ENCODE measurements around the gene ADCYAP1R1. TPM values are rescaled to one million over a fixed set of nuclear protein-coding genes. Genes with fewer than 3 reads are reported as not detected.

The ADCYAP1R1 gene
- total RNA-seq, 1 donor from 2014 or later, result not detected

GRCh38 chr7:31074120-31074383 is 21.9 kb downstream of the ADCYAP1R1 start:
- Histone ChIP-seq H3K4me3 (ENCODE audit: low read depth, low read length) (no peak overlapping the region), H3K36me3 (ENCODE audit: control insufficient read depth, insufficient read depth, low read length) (no peaks in the 10 kb centered on the region), H3K27me3 (ENCODE audit: control insufficient read depth, insufficient read depth, low read length) (no peaks in the 10 kb centered on the region)
- TF ChIP-seq, protein P1, sequence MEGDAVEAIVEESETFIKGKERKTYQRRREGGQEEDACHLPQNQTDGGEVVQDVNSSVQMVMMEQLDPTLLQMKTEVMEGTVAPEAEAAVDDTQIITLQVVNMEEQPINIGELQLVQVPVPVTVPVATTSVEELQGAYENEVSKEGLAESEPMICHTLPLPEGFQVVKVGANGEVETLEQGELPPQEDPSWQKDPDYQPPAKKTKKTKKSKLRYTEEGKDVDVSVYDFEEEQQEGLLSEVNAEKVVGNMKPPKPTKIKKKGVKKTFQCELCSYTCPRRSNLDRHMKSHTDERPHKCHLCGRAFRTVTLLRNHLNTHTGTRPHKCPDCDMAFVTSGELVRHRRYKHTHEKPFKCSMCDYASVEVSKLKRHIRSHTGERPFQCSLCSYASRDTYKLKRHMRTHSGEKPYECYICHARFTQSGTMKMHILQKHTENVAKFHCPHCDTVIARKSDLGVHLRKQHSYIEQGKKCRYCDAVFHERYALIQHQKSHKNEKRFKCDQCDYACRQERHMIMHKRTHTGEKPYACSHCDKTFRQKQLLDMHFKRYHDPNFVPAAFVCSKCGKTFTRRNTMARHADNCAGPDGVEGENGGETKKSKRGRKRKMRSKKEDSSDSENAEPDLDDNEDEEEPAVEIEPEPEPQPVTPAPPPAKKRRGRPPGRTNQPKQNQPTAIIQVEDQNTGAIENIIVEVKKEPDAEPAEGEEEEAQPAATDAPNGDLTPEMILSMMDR (IDR thresholded peaks at IDR 0.05; ENCODE audit: insufficient read depth, low read length, severe bottlenecking), result no peak
- DNase-seq (ENCODE audit: low read depth) (no peak), FAIRE-seq (no peak)

DNA sequence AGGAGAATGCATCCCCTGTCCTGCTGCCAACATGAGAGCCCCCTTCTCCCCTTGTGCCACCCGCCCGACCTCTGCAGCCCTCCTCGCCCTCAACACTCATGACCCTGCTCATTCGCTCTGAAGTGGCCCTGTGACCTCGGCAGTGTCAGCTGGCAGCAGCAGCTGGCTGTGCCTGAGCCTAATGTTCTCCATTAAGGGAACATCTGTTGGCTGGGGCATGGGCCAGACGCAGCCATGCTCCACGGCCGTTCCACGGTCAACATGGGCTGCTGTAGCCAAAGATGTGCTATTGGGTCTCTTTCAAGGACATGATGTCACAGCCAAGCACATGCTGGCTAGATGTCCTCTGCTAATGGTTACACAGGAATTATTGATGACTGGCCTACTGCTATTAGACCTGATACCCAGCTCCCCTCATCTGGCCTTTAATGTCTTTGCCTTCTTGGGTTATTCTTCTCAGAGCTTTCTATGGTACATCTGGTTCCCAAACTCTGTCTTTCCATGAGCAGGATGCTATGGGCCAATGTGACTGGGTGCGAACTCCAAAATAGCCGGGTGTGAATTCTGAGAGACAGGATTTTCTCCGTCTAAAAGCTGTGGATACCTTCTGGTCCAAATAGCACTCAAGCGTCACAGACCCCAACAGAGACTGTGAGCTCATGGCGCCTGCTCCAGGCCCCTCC is 22.4 kb downstream of the ADCYAP1R1 start:
- no peak overlapping the region for H3K4me3 ChIP-seq (ENCODE audit: low read depth, low read length)
- DNase-seq (ENCODE audit: low read depth) (no peak), FAIRE-seq (no peak)
- H3K36me3 ChIP-seq (ENCODE audit: control insufficient read depth, insufficient read depth, low read length), result no peaks in the 10 kb centered on the region
- no peaks in the 10 kb centered on the region for H3K27me3 ChIP-seq (ENCODE audit: control insufficient read depth, insufficient read depth, low read length)
- TF ChIP-seq, protein P1 (IDR thresholded peaks at IDR 0.05; ENCODE audit: insufficient read depth, low read length, severe bottlenecking), result no peak

DNA sequence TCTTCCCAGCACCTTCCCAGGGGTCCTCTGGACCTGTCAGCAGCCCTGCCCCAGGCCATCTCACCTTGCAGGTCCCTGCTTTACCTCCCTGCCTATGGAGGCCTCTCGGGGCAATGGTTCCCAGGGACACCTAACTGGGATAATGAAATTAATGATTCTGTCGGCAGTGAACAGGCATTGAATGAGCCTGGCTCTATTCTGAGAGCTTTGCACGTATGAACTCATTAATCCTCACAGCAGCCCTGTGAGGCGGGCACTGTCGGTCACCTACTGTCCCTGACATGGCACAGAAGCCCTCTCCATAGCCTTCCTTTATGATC is 22.9 kb downstream of the ADCYAP1R1 start:
- Histone ChIP-seq H3K36me3 (ENCODE audit: control insufficient read depth, insufficient read depth, low read length) (no peaks in the 10 kb centered on the region), H3K4me3 (ENCODE audit: low read depth, low read length) (no peak overlapping the region), H3K27me3 (ENCODE audit: control insufficient read depth, insufficient read depth, low read length) (no peaks in the 10 kb centered on the region)
- TF ChIP-seq, protein P1 (IDR thresholded peaks at IDR 0.05; ENCODE audit: insufficient read depth, low read length, severe bottlenecking), result no peak
- FAIRE-seq (no peak), DNase-seq (ENCODE audit: low read depth) (no peak)

- H3K27me3 ChIP-seq (ENCODE audit: control insufficient read depth, insufficient read depth, low read length), result no peaks in the 10 kb centered on the region
- TF ChIP-seq, protein P1 (IDR thresholded peaks at IDR 0.05; ENCODE audit: insufficient read depth, low read length, severe bottlenecking), result no peak
- no peaks in the 10 kb centered on the region for H3K36me3 ChIP-seq (ENCODE audit: control insufficient read depth, insufficient read depth, low read length)
- H3K4me3 ChIP-seq (ENCODE audit: low read depth, low read length), result no peak overlapping the region
- DNase-seq (ENCODE audit: low read depth) (no peak), FAIRE-seq (no peak)
These were observed 23.9 kb downstream of the ADCYAP1R1 start for GRCh38 chr7:31076051-31076450.

DNA sequence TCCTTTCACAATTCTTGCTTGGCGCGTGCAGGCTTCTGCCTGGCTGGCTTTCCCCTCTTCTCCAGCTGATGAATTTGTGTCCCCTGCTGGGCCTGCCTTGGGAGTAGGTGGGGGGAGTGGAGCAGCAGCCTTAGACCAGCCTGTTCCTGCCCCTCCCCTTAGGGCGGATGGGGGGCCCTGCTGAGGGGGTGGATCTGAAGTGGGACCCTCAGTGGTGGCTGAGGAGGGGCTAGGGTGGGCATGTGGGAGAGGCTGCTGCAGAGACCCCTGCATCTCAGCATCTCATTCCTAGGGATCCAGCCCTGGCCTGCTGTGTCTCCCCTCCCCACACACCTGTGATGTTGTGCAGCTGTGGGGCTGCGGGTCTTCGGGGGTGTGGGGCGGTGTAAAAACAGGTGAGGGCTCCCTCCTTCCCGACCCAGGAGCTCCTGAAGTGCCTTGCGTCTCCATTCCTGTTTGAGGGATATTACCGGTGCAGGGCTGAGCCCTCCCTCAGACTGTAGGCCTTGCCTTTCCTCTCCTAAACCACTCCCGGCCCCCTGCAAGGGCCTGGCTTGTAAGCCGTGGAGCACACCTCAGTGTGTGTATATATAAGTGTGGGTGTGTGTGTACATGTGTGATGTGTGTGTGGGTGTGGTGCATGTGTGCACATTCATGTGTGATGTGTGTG is 24.7 kb downstream of the ADCYAP1R1 start:
- FAIRE-seq, result no peak
- H3K36me3 ChIP-seq (ENCODE audit: control insufficient read depth, insufficient read depth, low read length), result no peaks in the 10 kb centered on the region
- TF ChIP-seq, protein P1 (IDR thresholded peaks at IDR 0.05; ENCODE audit: insufficient read depth, low read length, severe bottlenecking), result no peak
- no peaks in the 10 kb centered on the region for H3K27me3 ChIP-seq (ENCODE audit: control insufficient read depth, insufficient read depth, low read length)
- no peak overlapping the region for H3K4me3 ChIP-seq (ENCODE audit: low read depth, low read length)
- no peak for DNase-seq (ENCODE audit: low read depth)

Data from bronchial epithelial cell (primary cell).